ENCODE data around the gene PEMT. TPM values are rescaled to one million over a fixed set of nuclear protein-coding genes. Genes with fewer than 3 reads are reported as not detected.

PEMT gene
- total and polyA plus RNA-seq, 2 of the 4 experiments (the other 2 are of a cell fraction) = 23.3 to 49.5 TPM

DNA sequence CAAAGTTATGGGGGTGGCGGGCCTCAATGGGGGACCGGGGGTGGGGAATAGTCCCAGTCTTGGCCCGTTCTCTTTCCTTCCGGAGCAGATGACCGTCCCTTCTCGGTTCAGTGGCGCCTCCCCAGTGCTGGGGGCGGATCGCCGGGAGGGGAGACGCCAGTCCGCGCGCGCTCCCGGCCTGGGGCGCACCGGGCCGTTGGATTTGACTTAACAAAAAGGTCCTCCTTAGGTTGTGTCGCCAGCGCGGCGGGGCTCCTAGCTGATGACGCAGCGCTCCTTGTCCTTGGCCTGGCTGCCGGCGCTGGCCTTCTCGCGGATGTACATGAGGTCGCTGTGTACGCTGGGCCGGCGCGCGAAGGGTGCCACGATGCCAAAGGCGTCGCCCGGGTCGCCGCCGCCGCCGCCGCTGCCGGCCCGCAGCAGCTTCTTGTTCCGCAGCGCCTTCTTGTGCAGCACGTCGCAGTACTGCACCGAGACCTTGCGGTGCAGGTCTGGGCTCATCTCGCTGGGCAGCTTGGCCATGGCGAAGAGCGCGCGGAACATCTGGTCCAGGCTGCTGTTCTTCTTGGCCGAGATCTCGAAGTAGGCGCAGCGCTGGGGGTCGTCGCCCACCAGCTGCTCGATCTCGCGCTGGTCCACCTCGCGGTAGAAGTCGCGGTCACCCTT, 96.5 kb downstream of the PEMT start:
- peak; percentile 37 for DNase-seq
- no TSS peak for BruUV-seq (replicated peaks)
- CTCF ChIA-PET = interaction anchor here (0.9 kb wide), 1 partner anchor 147 kb away, joined by 4 read pairs; no protein-coding TSS in a partner anchor

More for the DNA sequence above, 96.5 kb downstream of the PEMT start:
- Histone ChIP-seq H4K91ac (ENCODE audit: insufficient read depth, low read depth, low read length) (no peak overlapping the region), H2AK9ac (replicated peaks; ENCODE audit: low read depth, low read length, poor library complexity) (peak overlapping the region; percentile 92), H4K8ac (ENCODE audit: low read depth in 2 of 2, low read length in 2 of 2) (peak overlapping the region; percentile 51 to 64; a peak in 3 of 4 replicates), H2BK5ac (ENCODE audit: low read depth, low read length, poor library complexity, severe bottlenecking) (no peak overlapping the region), H2BK15ac (ENCODE audit: low read depth, low read length) (no peak overlapping the region), H3K18ac (ENCODE audit: low read depth, low read length) (no peak overlapping the region), H3K56ac (ENCODE audit: extremely low read depth, insufficient read depth, low read length) (no peak overlapping the region), H2AK5ac (ENCODE audit: low read depth, low read length) (peak overlapping the region; percentile 48; the same call in 1 of the 2 replicates), H3K9me1 (ENCODE audit: insufficient read depth, low read length) (no peaks in the 10 kb centered on the region), H2BK20ac (ENCODE audit: low read depth, low read length) (no peak overlapping the region), H3K27me3 (ENCODE audit: control insufficient read depth, insufficient read depth, low read length) (peaks cover 3% of the 10 kb centered on the region; the same call in 1 of the 2 replicates), H3K4me3 (ENCODE audit: insufficient read depth, low read depth, low read length) (no peak overlapping the region; the same call in 1 of the 2 replicates), H3K27ac (ENCODE audit: insufficient read depth, low read length) (no peak overlapping the region), H3K4ac (ENCODE audit: low read depth, low read length) (peak overlapping the region; percentile 9; the same call in 1 of the 2 replicates), H3K14ac (replicated peaks; ENCODE audit: low read depth, low read length) (peak overlapping the region; percentile 48; the same call in 1 of the 2 replicates), H4K20me1 (ENCODE audit: insufficient read depth, low read length) (peaks cover 7% of the 10 kb centered on the region), H2AFZ (replicated peaks; ENCODE audit: low read length, poor library complexity) (peak overlapping the region; percentile 86), H4K5ac (ENCODE audit: low read depth, low read length) (no peak overlapping the region), H3K9ac (ENCODE audit: low read depth, low read length) (no peak overlapping the region), H3K36me3 (ENCODE audit: control insufficient read depth, insufficient read depth, low read length) (peaks cover 18% of the 10 kb centered on the region), H3K23ac (ENCODE audit: low read depth, low read length) (peak overlapping the region; percentile 90), H3K4me1 (ENCODE audit: control insufficient read depth, insufficient read depth, low read length) (peaks cover 7% of the 10 kb centered on the region; the same call in 1 of the 2 replicates), H3K9me3 (ENCODE audit: control insufficient read depth, insufficient read depth, low read length) (no peaks in the 10 kb centered on the region; the same call in 1 of the 2 replicates), H3K4me2 (ENCODE audit: low read depth, low read length) (peak overlapping the region; percentile 68), H3K79me1 (ENCODE audit: low read depth in 1 of 2, low read length in 2 of 2) (peaks cover 8 to 14% of the 10 kb centered on the region in 2 experiments; a peak in 3 of 4 replicates), H2BK120ac (ENCODE audit: low read depth, low read length) (no peak overlapping the region)
- TF ChIP-seq FOS (IDR thresholded peaks at IDR 0.05; ENCODE audit: low read depth, low read length) (no peak), POLR2A (IDR thresholded peaks at IDR 0.05; ENCODE audit: low read depth, low read length) (no peak), USF2 (IDR thresholded peaks at IDR 0.05; ENCODE audit: low read depth, low read length) (0 out of 2 replicates have a peak, but pooled peaks have one; percentile 1), SMC3 (IDR thresholded peaks at IDR 0.05; ENCODE audit: low read depth, low read length) (no peak), RCOR1 (IDR thresholded peaks at IDR 0.05; ENCODE audit: insufficient replicate concordance, low read length) (no peak), RFX5 (IDR thresholded peaks at IDR 0.05; ENCODE audit: low read depth, low read length) (no peak), MXI1 (IDR thresholded peaks at IDR 0.05; ENCODE audit: borderline replicate concordance, low read depth, low read length) (no peak), RAD21 (IDR thresholded peaks at IDR 0.05; ENCODE audit: low read length) (no peak)
- TF ChIP-seq, protein P1, sequence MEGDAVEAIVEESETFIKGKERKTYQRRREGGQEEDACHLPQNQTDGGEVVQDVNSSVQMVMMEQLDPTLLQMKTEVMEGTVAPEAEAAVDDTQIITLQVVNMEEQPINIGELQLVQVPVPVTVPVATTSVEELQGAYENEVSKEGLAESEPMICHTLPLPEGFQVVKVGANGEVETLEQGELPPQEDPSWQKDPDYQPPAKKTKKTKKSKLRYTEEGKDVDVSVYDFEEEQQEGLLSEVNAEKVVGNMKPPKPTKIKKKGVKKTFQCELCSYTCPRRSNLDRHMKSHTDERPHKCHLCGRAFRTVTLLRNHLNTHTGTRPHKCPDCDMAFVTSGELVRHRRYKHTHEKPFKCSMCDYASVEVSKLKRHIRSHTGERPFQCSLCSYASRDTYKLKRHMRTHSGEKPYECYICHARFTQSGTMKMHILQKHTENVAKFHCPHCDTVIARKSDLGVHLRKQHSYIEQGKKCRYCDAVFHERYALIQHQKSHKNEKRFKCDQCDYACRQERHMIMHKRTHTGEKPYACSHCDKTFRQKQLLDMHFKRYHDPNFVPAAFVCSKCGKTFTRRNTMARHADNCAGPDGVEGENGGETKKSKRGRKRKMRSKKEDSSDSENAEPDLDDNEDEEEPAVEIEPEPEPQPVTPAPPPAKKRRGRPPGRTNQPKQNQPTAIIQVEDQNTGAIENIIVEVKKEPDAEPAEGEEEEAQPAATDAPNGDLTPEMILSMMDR (conservative IDR thresholded peaks at IDR 0.05; ENCODE audit: low read depth, low read length) = peak; percentile 4; the same call in 1 of the 2 replicates
- dilution Hi-C loops (cut with HindIII; ENCODE audit: low sequenced_read_pairs, unreplicated experiment) (no loop called here), in situ Hi-C loops (cut with MboI; ENCODE audit: low sequenced_read_pairs) (loop anchor here (5.0 kb wide), 2 partner anchors 138 to 147 kb away; no protein-coding TSS in a partner anchor), intact Hi-C loops (cut with micrococcal nuclease) (loop anchor here (5.0 kb wide), 1 partner anchor 117 kb away; no protein-coding TSS in a partner anchor)
- ATAC-seq (ENCODE audit: low read depth) = no peak
- POLR2A ChIA-PET (ENCODE audit: unreplicated experiment) = no interaction called here
- WGBS, 2 experiments (ENCODE audit: extremely low coverage in 2 of 2, insufficient read length in 1 of 2) = 13% methylated on average over 21 of the region's 71 CpGs; no CpG with 5 or more reads in 1 of the 2 experiments

Data from IMR-90 (cell line).